ENCODE measurements around the gene TTLL12. TPM values are rescaled to one million over a fixed set of nuclear protein-coding genes. Genes with fewer than 3 reads are reported as not detected.
A peak's percentile ranks its signal among the peaks of the same experiment; 100 is the strongest.

Gene TTLL12
- total RNA-seq, 1 donor from 2014 or later = 21.4 TPM

DNA sequence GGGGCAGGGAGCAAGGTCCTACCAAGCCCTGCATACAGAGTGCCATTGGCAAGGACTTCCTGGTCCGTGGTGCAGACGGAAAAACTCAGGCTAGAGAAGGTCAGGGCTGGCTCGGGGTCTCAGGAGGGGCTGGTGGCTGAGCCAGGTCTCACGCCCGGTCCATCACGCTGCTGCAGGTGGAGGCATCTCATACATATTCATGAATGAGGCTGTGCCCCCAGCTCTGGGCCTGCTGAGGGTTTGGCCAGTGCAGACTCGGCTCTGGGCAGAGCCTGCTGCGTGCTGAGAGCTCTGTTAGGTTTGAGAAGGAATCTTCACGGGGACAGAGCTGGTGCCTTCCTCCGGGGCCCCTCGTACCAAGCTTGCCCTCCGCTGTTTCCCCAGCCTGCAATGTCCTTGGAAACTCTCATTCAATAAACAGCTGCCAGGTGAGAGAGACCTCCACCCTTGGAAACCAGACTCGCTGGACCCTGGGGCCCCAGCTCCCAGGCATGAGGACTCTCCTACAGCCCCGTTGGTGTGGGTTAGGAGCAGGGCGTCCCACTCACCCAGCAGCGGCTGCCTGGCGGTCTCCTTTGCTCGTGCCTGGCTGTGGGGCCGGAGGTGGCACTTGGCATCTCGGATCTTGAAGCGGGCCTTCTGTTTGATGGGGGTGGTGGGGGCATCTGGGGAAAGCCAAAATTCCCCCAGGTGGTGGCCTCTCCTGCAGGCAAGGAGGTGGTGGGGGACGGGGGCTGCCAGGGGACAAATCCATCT, 33.9 kb upstream of the TTLL12 start:
- Histone ChIP-seq H3K4me1 (ENCODE audit: insufficient read depth, low read length) (no peaks in the 10 kb centered on the region), H3K9me3 (ENCODE audit: insufficient read depth, low read depth, low read length) (no peaks in the 10 kb centered on the region), H2AFZ (ENCODE audit: low read depth, low read length) (no peak overlapping the region), H3K9ac (ENCODE audit: low read length) (no peak overlapping the region), H3K27me3 (ENCODE audit: insufficient read depth, low read length) (no peaks in the 10 kb centered on the region), H4K20me1 (ENCODE audit: insufficient read depth, low read length) (no peaks in the 10 kb centered on the region), H3K4me2 (ENCODE audit: low read length) (no peak overlapping the region), H3K4me3 (ENCODE audit: insufficient read depth, low read depth, low read length) (no peak overlapping the region), H3K79me2 (ENCODE audit: insufficient read depth, low read length) (no peaks in the 10 kb centered on the region), H3K27ac (ENCODE audit: low read depth, low read length) (no peak overlapping the region), H3K36me3 (ENCODE audit: insufficient read depth, low read length) (no peaks in the 10 kb centered on the region)
- H3K27ac Mint-ChIP-seq (ENCODE audit: unreplicated experiment) = no peak overlapping the region
- peaks cover 3% of the 10 kb centered on the region for H3K4me1 Mint-ChIP-seq (ENCODE audit: low read depth, unreplicated experiment)
- peaks cover 34% of the 10 kb centered on the region for H3K27me3 Mint-ChIP-seq (ENCODE audit: low read depth, unreplicated experiment)
- no peak overlapping the region for H3K4me3 Mint-ChIP-seq (ENCODE audit: unreplicated experiment)
- TF ChIP-seq CTCF (IDR thresholded peaks at IDR 0.05; ENCODE audit: insufficient read depth, low read depth, low read length) (no peak), EZH2 (IDR thresholded peaks at IDR 0.05; ENCODE audit: insufficient read depth, low read length) (no peak)
- no peak for FAIRE-seq
- no peak for DNase-seq (ENCODE audit: low read depth)
- peaks cover 1% of the 10 kb centered on the region for H3K36me3 Mint-ChIP-seq (ENCODE audit: low read depth, unreplicated experiment)
- peaks cover 3% of the 10 kb centered on the region for H3K9me3 Mint-ChIP-seq (ENCODE audit: unreplicated experiment)

DNA sequence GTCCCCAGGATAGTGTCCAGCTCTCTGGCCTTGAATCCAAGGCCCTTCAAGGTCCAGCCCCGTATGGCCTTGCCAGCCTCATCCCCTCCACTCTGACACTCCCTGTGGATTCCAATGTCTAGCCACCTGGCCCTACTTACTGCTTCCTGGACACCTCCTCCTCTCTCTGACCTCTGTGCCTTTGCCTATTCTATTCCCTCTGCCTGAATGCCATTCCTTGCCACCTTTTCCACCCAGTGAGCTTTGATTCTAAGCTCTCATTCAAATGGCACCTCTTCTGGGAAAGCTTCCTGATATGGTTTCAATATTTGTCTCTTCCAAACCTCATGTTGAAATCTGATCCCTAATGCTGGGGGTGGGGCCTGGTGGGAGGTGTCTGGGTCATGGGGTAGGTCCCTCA, 31.9 kb upstream of the TTLL12 start:
- H3K4me2 ChIP-seq (ENCODE audit: low read length) = no peak overlapping the region
- no peak overlapping the region for H3K27ac ChIP-seq (ENCODE audit: low read depth, low read length)
- H2AFZ ChIP-seq (ENCODE audit: low read depth, low read length) = no peak overlapping the region
- H3K9me3 ChIP-seq (ENCODE audit: insufficient read depth, low read depth, low read length) = no peaks in the 10 kb centered on the region
- no peaks in the 10 kb centered on the region for H4K20me1 ChIP-seq (ENCODE audit: insufficient read depth, low read length)
- peaks cover 27% of the 10 kb centered on the region for H3K27me3 Mint-ChIP-seq (ENCODE audit: low read depth, unreplicated experiment)
- H3K36me3 Mint-ChIP-seq (ENCODE audit: low read depth, unreplicated experiment) = no peaks in the 10 kb centered on the region
- H3K27me3 ChIP-seq (ENCODE audit: insufficient read depth, low read length) = no peaks in the 10 kb centered on the region
- H3K9ac ChIP-seq (ENCODE audit: low read length) = no peak overlapping the region
- no peaks in the 10 kb centered on the region for H3K4me1 ChIP-seq (ENCODE audit: insufficient read depth, low read length)
- FAIRE-seq (no peak), DNase-seq (ENCODE audit: low read depth) (no peak)
- H3K4me3 ChIP-seq (ENCODE audit: insufficient read depth, low read depth, low read length) = no peak overlapping the region
- H3K36me3 ChIP-seq (ENCODE audit: insufficient read depth, low read length) = no peaks in the 10 kb centered on the region
- H3K27ac Mint-ChIP-seq (ENCODE audit: unreplicated experiment) = peak overlapping the region; percentile 60
- peaks cover 3% of the 10 kb centered on the region for H3K9me3 Mint-ChIP-seq (ENCODE audit: unreplicated experiment)
- no peaks in the 10 kb centered on the region for H3K4me1 Mint-ChIP-seq (ENCODE audit: low read depth, unreplicated experiment)
- TF ChIP-seq CTCF (IDR thresholded peaks at IDR 0.05; ENCODE audit: insufficient read depth, low read depth, low read length) = no peak
- no peak for TF ChIP-seq EZH2 (IDR thresholded peaks at IDR 0.05; ENCODE audit: insufficient read depth, low read length)
- H3K79me2 ChIP-seq (ENCODE audit: insufficient read depth, low read length) = no peaks in the 10 kb centered on the region
- H3K4me3 Mint-ChIP-seq (ENCODE audit: unreplicated experiment) = no peak overlapping the region

Data from astrocyte (in vitro differentiated cells and primary cell).